Measurements from ENCODE around the gene CMAS.
"Not testable (repeated sequence)": the region's sequence is repeated elsewhere in the genome, so short reads cannot be mapped to it uniquely, and the experiment has no call there.

CMAS gene

GRCh38 chr12:22046090-22046967 lies at the start of gene CMAS:
CMAS (plus strand) TSS chr12:22046218; CDS start chr12:22046304, 86 bp downstream.
- DNase-seq (ENCODE audit: low spot score), result peak; percentile 92

GRCh38 chr12:21998295-21998694 lies 47.7 kb upstream of the CMAS start:
- no peak for DNase-seq (ENCODE audit: low spot score)

- no peak for DNase-seq (ENCODE audit: low spot score)
These were observed 47.2 kb upstream of the CMAS start for GRCh38 chr12:21998782-21999181.

GRCh38 chr12:22002430-22002829 lies 43.6 kb upstream of the CMAS start:
- DNase-seq (ENCODE audit: low spot score), result no peak

GRCh38 chr12:22007794-22008193 lies 38.2 kb upstream of the CMAS start:
- DNase-seq (ENCODE audit: low spot score), result not testable (repeated sequence)

GRCh38 chr12:22008196-22008595 lies 37.8 kb upstream of the CMAS start:
- no peak for DNase-seq (ENCODE audit: low spot score)

- no peak for DNase-seq (ENCODE audit: low spot score)
These were observed 31.8 kb upstream of the CMAS start for GRCh38 chr12:22014041-22014782.

- no peak for DNase-seq (ENCODE audit: low spot score)
These were observed 31.3 kb upstream of the CMAS start for GRCh38 chr12:22014783-22015144.

GRCh38 chr12:22016982-22017381 lies 29.0 kb upstream of the CMAS start:
- DNase-seq (ENCODE audit: low spot score), result no peak

GRCh38 chr12:22018860-22019259 lies 27.2 kb upstream of the CMAS start:
- DNase-seq (ENCODE audit: low spot score), result no peak

GRCh38 chr12:22023489-22023888 lies 22.5 kb upstream of the CMAS start:
- not testable (repeated sequence) for DNase-seq (ENCODE audit: low spot score)

- DNase-seq (ENCODE audit: low spot score), result no peak
These were observed 16.5 kb upstream of the CMAS start for GRCh38 chr12:22029491-22029890.

- DNase-seq (ENCODE audit: low spot score), result no peak
These were observed 16.0 kb upstream of the CMAS start for GRCh38 chr12:22029991-22030390.

GRCh38 chr12:22032732-22033131 lies 13.3 kb upstream of the CMAS start:
- no peak for DNase-seq (ENCODE audit: low spot score)

GRCh38 chr12:22034709-22035506 lies 11.1 kb upstream of the CMAS start:
- no peak for DNase-seq (ENCODE audit: low spot score)

- DNase-seq (ENCODE audit: low spot score), result no peak
These were observed 8.1 kb upstream of the CMAS start for GRCh38 chr12:22037947-22038346.

- no peak for DNase-seq (ENCODE audit: low spot score)
These were observed 7.3 kb upstream of the CMAS start for GRCh38 chr12:22038734-22039133.

- DNase-seq (ENCODE audit: low spot score), result no peak
These were observed 6.7 kb upstream of the CMAS start for GRCh38 chr12:22039361-22039760.

GRCh38 chr12:22042976-22043669 lies 2.9 kb upstream of the CMAS start:
- no peak for DNase-seq (ENCODE audit: low spot score)

- DNase-seq (ENCODE audit: low spot score), result no peak
These were observed 2.1 kb upstream of the CMAS start for GRCh38 chr12:22043943-22044342.

GRCh38 chr12:22044391-22044790 lies 1.6 kb upstream of the CMAS start:
- DNase-seq (ENCODE audit: low spot score), result no peak

- no peak for DNase-seq (ENCODE audit: low spot score)
These were observed 961 bp downstream of the CMAS start for GRCh38 chr12:22046968-22047390.

Data from iPS-NIHi11 (cell line).